Measurements from ENCODE around the gene BEST1. TPM values are rescaled to one million over a fixed set of nuclear protein-coding genes. Genes with fewer than 3 reads are reported as not detected.

BEST1 gene
- total and polyA plus RNA-seq, 2 of the 13 experiments (the other 11 are each of a cell fraction or from before 2014, with no cell fraction given): 0.09 to 0.65 TPM

- TF ChIP-seq, protein P1, sequence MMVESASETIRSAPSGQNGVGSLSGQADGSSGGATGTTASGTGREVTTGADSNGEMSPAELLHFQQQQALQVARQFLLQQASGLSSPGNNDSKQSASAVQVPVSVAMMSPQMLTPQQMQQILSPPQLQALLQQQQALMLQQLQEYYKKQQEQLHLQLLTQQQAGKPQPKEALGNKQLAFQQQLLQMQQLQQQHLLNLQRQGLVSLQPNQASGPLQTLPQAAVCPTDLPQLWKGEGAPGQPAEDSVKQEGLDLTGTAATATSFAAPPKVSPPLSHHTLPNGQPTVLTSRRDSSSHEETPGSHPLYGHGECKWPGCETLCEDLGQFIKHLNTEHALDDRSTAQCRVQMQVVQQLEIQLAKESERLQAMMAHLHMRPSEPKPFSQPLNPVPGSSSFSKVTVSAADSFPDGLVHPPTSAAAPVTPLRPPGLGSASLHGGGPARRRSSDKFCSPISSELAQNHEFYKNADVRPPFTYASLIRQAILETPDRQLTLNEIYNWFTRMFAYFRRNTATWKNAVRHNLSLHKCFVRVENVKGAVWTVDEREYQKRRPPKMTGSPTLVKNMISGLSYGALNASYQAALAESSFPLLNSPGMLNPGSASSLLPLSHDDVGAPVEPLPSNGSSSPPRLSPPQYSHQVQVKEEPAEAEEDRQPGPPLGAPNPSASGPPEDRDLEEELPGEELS (CRISPR knock-in tag; IDR thresholded peaks at IDR 0.05): peak; percentile 76
- TF ChIP-seq MED1 (CRISPR knock-in tag; IDR thresholded peaks at IDR 0.05) (peak; percentile 82), SRF (IDR thresholded peaks at IDR 0.05; ENCODE audit: low read depth, low read length) (no peak), ZNF138 (CRISPR knock-in tag; IDR thresholded peaks at IDR 0.05; ENCODE audit: low read depth) (no peak), ZNF160 (CRISPR knock-in tag; IDR thresholded peaks at IDR 0.05) (0 out of 2 replicates have a peak, but pooled peaks have one; percentile 23), NFIC (IDR thresholded peaks at IDR 0.05; ENCODE audit: low read length) (peak; percentile 64), ZGPAT (CRISPR knock-in tag; IDR thresholded peaks at IDR 0.05) (peak; percentile 69; the same call in 1 of the 2 replicates), HDAC2 (CRISPR knock-in tag; IDR thresholded peaks at IDR 0.05) (peak; percentile 87), ZNF782 (CRISPR knock-in tag; IDR thresholded peaks at IDR 0.05; ENCODE audit: borderline replicate concordance) (no peak), ZNF121 (CRISPR knock-in tag; IDR thresholded peaks at IDR 0.05) (peak; percentile 23; the same call in 1 of the 2 replicates), ZNF703 (CRISPR knock-in tag; IDR thresholded peaks at IDR 0.05; ENCODE audit: borderline replicate concordance) (no peak), RBM39 (IDR thresholded peaks at IDR 0.05; ENCODE audit: low read depth, low read length, poor library complexity, severe bottlenecking) (no peak), RBM22 (optimal IDR thresholded peaks at IDR 0.05; ENCODE audit: low read length) (no peak), USF2 (IDR thresholded peaks at IDR 0.05; ENCODE audit: low read depth, low read length) (no peak), USF2 (CRISPR knock-in tag; IDR thresholded peaks at IDR 0.05; ENCODE audit: borderline replicate concordance) (no peak)
- TF ChIP-seq, protein P2, sequence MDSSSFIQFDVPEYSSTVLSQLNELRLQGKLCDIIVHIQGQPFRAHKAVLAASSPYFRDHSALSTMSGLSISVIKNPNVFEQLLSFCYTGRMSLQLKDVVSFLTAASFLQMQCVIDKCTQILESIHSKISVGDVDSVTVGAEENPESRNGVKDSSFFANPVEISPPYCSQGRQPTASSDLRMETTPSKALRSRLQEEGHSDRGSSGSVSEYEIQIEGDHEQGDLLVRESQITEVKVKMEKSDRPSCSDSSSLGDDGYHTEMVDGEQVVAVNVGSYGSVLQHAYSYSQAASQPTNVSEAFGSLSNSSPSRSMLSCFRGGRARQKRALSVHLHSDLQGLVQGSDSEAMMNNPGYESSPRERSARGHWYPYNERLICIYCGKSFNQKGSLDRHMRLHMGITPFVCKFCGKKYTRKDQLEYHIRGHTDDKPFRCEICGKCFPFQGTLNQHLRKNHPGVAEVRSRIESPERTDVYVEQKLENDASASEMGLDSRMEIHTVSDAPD (CRISPR knock-in tag; IDR thresholded peaks at IDR 0.05): peak; percentile 67
- TF ChIP-seq, protein P3, sequence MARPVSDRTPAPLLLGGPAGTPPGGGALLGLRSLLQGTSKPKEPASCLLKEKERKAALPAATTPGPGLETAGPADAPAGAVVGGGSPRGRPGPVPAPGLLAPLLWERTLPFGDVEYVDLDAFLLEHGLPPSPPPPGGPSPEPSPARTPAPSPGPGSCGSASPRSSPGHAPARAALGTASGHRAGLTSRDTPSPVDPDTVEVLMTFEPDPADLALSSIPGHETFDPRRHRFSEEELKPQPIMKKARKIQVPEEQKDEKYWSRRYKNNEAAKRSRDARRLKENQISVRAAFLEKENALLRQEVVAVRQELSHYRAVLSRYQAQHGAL (CRISPR knock-in tag; IDR thresholded peaks at IDR 0.05; ENCODE audit: not compliant biosample characterization): no peak
Measured at GRCh38 chr11:61980783-61981541, 30.8 kb downstream of the BEST1 start (continued).
